Measurements from ENCODE around the gene PHKA2. TPM values are rescaled to one million over a fixed set of nuclear protein-coding genes. Genes with fewer than 3 reads are reported as not detected.

Gene PHKA2
- total and polyA plus RNA-seq, 10 donors = 13.7 to 46.0 (median 35.7) TPM

- Histone ChIP-seq H3K27ac (no peak overlapping the region), H3K4me3 (no peak overlapping the region), H3K36me3 (peaks cover 0 to 74% (median under 1%) of the 10 kb centered on the region in 6 donors), H3K27me3 (replicated peaks in 1 of 7) (no peaks in the 10 kb centered on the region), H3K4me1 (no peaks in the 10 kb centered on the region), H3K9me3 (no peaks in the 10 kb centered on the region)
- TF ChIP-seq, protein P1, sequence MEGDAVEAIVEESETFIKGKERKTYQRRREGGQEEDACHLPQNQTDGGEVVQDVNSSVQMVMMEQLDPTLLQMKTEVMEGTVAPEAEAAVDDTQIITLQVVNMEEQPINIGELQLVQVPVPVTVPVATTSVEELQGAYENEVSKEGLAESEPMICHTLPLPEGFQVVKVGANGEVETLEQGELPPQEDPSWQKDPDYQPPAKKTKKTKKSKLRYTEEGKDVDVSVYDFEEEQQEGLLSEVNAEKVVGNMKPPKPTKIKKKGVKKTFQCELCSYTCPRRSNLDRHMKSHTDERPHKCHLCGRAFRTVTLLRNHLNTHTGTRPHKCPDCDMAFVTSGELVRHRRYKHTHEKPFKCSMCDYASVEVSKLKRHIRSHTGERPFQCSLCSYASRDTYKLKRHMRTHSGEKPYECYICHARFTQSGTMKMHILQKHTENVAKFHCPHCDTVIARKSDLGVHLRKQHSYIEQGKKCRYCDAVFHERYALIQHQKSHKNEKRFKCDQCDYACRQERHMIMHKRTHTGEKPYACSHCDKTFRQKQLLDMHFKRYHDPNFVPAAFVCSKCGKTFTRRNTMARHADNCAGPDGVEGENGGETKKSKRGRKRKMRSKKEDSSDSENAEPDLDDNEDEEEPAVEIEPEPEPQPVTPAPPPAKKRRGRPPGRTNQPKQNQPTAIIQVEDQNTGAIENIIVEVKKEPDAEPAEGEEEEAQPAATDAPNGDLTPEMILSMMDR (IDR thresholded peaks at IDR 0.05 in 8 of 11, conservative IDR thresholded peaks at IDR 0.05 in 3 of 11) = no peak
- TF ChIP-seq POLR2AphosphoS5 (IDR thresholded peaks at IDR 0.05) (no peak), POLR2A (IDR thresholded peaks at IDR 0.05) (no peak)
- intact Hi-C loops (cut with DNase I; ENCODE audit: low total_unique reads) = no loop called here
- DNase-seq = no peak
- WGBS, 5 donors = 86 to 97% (median 92%) methylated on average over 8 of the region's 8 CpGs
These were observed 34.0 kb downstream of the PHKA2 start for GRCh38 chrX:18949944-18950301.

GRCh38 chrX:18949291-18949943 is 34.5 kb downstream of the PHKA2 start:
- WGBS, 5 donors = 80 to 93% (median 89%) methylated on average over 4 of the region's 4 CpGs
- TF ChIP-seq, protein P1 (IDR thresholded peaks at IDR 0.05 in 8 of 11, conservative IDR thresholded peaks at IDR 0.05 in 3 of 11) = no peak
- TF ChIP-seq POLR2A (IDR thresholded peaks at IDR 0.05) = no peak
- TF ChIP-seq POLR2AphosphoS5 (IDR thresholded peaks at IDR 0.05) = no peak

DNA sequence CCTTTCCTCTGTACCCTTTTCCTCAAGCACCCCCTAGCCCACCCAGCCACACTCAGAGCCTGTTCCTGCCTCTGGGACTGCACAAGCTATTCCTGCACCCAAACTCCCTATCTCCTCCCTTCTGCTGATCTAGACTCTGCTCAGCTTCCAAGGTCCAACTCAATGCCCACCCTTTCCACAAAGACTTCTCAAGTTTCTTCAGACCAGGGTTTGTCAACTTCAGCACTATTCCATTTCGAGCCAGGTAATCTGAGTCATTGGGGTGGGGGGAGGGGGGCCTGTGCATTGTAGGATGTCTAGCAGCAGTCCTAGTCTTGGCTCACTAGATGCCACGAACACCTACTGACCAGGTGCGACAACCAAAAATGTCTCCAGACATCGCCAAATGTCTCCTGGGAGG is 37.3 kb downstream of the PHKA2 start:
- no peaks in the 10 kb centered on the region for H3K27me3 ChIP-seq (replicated peaks in 1 of 7)
- no peak overlapping the region for H3K27ac ChIP-seq

More at GRCh38 chrX:18949291-18949943, 34.5 kb downstream of the PHKA2 start:
- H3K4me1 ChIP-seq = no peaks in the 10 kb centered on the region
- no peaks in the 10 kb centered on the region for H3K27me3 ChIP-seq (replicated peaks in 1 of 7)
- peaks cover 0 to 78% (median 3%) of the 10 kb centered on the region in 6 donors for H3K36me3 ChIP-seq
- intact Hi-C loops (cut with DNase I; ENCODE audit: low total_unique reads) = no loop called here
- no peaks in the 10 kb centered on the region for H3K9me3 ChIP-seq
- no peak overlapping the region for H3K27ac ChIP-seq
- H3K4me3 ChIP-seq = no peak overlapping the region
- no peak for DNase-seq

GRCh38 chrX:18946157-18946556 is 37.8 kb downstream of the PHKA2 start:
- H3K9me3 ChIP-seq = no peaks in the 10 kb centered on the region
- no peaks in the 10 kb centered on the region for H3K27me3 ChIP-seq (replicated peaks in 1 of 7)
- H3K4me1 ChIP-seq = no peaks in the 10 kb centered on the region
- H3K27ac ChIP-seq = no peak overlapping the region
- 90 to 98% (median 96%) methylated on average over 6 of the region's 6 CpGs for WGBS, 5 donors
- TF ChIP-seq, protein P1 (IDR thresholded peaks at IDR 0.05 in 8 of 11, conservative IDR thresholded peaks at IDR 0.05 in 3 of 11) = no peak
- TF ChIP-seq POLR2AphosphoS5 (IDR thresholded peaks at IDR 0.05) = no peak
- TF ChIP-seq POLR2A (IDR thresholded peaks at IDR 0.05) = no peak
- DNase-seq = no peak
- intact Hi-C loops (cut with DNase I; ENCODE audit: low total_unique reads) = no loop called here
- peaks cover 0 to 82% (median 6%) of the 10 kb centered on the region in 6 donors for H3K36me3 ChIP-seq
- no peak overlapping the region for H3K4me3 ChIP-seq

More for the DNA sequence above, 37.3 kb downstream of the PHKA2 start:
- TF ChIP-seq POLR2AphosphoS5 (IDR thresholded peaks at IDR 0.05) = no peak
- TF ChIP-seq, protein P1 (IDR thresholded peaks at IDR 0.05 in 8 of 11, conservative IDR thresholded peaks at IDR 0.05 in 3 of 11) = no peak
- TF ChIP-seq POLR2A (IDR thresholded peaks at IDR 0.05) = no peak
- intact Hi-C loops (cut with DNase I; ENCODE audit: low total_unique reads) = no loop called here
- H3K4me1 ChIP-seq = no peaks in the 10 kb centered on the region
- WGBS, 5 donors = 84 to 100% (median 98%) methylated on average over 4 of the region's 4 CpGs
- no peak overlapping the region for H3K4me3 ChIP-seq
- no peak for DNase-seq
- no peaks in the 10 kb centered on the region for H3K9me3 ChIP-seq
- H3K36me3 ChIP-seq = peaks cover 0 to 82% (median 6%) of the 10 kb centered on the region in 6 donors
